Effector memory CD4-positive, alpha-beta T cell (primary cell): ENCODE measurements around the gene EIF4E1B.
A peak's percentile ranks its signal among the peaks of the same experiment; 100 is the strongest.

Source experiments
- DNase-seq, 3 donors: peaks; one replicate each; pipeline ENCODE4 v3.0.0-alpha.2; 2020
- H3K27ac ChIP-seq: 2 replicates; pipeline ENCODE4 v1.7.0; 2013; ENCODE audit warnings: mild to moderate bottlenecking, low read length, moderate library complexity; ENCODE audit not compliant: insufficient read depth, poor library complexity, severe bottlenecking
- H3K27me3 ChIP-seq: replicated peaks from 2 replicates; pipeline ENCODE4 v1.7.0; 2013; ENCODE audit warnings: mild to moderate bottlenecking, low read length; ENCODE audit not compliant: insufficient read depth, control insufficient read depth, poor library complexity, severe bottlenecking
- H3K36me3 ChIP-seq: 2 replicates; pipeline ENCODE4 v1.7.0; 2013; ENCODE audit warnings: mild to moderate bottlenecking, low read length, moderate library complexity; ENCODE audit not compliant: control insufficient read depth, insufficient read depth
- H3K4me1 ChIP-seq: 2 replicates; pipeline ENCODE4 v1.7.0; 2013; ENCODE audit warnings: low read length, mild to moderate bottlenecking; ENCODE audit not compliant: control insufficient read depth, insufficient read depth, poor library complexity, severe bottlenecking
- H3K4me3 ChIP-seq: 2 replicates; pipeline ENCODE4 v1.7.0; 2013; ENCODE audit warnings: low read length, low read depth, mild to moderate bottlenecking; ENCODE audit not compliant: insufficient read depth, poor library complexity, severe bottlenecking
- H3K9me3 ChIP-seq: 2 replicates; pipeline ENCODE4 v1.7.0; 2013; ENCODE audit warnings: mild to moderate bottlenecking, low read length, moderate library complexity; ENCODE audit not compliant: control insufficient read depth

Gene EIF4E1B

DNA sequence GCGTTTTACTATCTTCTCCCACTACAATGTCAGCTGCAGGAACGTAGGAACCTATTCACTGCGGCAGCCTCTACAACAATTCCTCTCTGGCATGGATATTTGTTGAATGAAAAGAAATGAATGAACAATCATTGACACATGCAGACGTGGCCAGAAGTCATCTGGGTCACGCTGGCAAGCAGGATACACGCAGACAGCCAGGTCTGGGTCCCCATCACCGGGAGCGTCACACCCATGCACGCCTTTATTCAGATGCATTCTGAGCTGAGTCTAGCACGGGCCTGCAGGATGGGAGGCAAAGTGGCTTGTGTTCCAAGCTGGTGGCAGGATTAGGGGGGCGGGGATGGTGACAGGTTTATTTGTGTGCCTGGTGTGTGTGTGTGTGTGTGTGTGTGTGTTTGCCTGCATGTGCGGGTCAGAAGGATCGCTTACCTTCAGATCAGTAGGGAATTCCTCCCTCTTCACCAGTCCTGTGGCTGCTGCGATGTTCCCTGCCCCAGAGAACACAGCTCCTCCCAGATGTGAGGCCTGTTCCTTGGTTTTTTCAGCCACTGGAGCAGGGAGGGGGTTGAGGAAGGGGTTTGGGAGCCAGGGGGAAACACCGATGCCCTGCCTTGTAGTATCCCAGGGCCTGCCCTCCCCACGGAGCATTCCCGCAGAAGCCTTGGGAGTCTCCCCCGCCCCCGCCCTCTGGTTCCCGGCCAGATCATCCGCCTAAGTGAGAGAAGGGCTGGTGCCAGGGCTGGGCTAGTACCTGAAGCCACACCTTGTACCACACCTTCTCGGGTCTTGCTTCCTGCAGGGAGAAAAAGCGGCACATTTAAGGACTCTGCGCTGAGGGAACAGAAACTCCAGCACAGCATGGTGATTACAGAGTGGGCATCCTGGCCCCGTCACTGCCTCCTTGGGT is 4.3 kb upstream of the EIF4E1B start:
- Histone ChIP-seq H3K27me3 (peaks cover 24% of the 10 kb centered on the region), H3K36me3 (no peaks in the 10 kb centered on the region)
- DNase-seq: no peak

DNA sequence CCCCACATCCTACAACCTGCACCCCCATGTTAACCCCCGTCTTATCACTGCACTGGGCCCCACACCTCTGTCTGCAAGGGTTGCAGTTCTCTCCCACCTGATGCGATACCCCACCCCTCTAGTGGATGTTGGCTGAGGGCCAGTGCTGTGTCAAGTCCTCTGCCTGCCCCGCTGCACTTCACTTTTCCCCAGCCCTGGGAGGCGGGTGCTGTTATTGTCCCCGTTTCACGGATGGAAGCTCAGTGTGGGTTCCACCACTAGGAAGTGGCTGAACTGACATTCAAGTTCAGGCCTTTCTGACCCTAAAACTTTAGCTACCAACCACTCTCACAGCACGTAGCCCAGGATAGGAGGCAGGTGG is 3.6 kb upstream of the EIF4E1B start:
- Histone ChIP-seq H3K27ac (no peak overlapping the region), H3K4me1 (peaks cover 10% of the 10 kb centered on the region), H3K36me3 (no peaks in the 10 kb centered on the region), H3K4me3 (no peak overlapping the region), H3K9me3 (no peaks in the 10 kb centered on the region), H3K27me3 (peaks cover 29% of the 10 kb centered on the region)
- no peak for DNase-seq

More for the DNA sequence above, 4.3 kb upstream of the EIF4E1B start:
- H3K4me1 ChIP-seq: peaks cover 10% of the 10 kb centered on the region
- H3K4me3 ChIP-seq: no peak overlapping the region
- no peaks in the 10 kb centered on the region for H3K9me3 ChIP-seq
- no peak overlapping the region for H3K27ac ChIP-seq

DNA sequence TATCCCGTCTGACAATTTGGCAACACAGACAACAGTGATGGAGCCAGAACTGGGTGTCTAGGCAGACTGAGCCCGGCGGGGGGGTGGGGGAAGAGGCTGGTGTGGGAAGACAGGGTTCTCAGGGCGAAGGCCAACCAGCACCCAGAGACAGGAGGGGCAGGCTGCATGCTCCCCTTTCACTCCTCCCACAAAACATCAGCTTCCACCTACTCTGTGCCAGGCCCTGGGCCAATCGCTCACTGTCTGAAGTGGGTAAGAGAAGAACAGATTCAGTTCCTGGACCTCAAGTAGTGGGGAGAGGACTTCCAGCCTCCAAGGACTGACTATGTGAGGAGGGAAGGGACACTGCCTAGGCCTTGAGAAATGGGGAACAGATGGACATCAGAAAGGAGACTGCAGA is 2.9 kb upstream of the EIF4E1B start:
- Histone ChIP-seq H3K9me3 (no peaks in the 10 kb centered on the region), H3K36me3 (no peaks in the 10 kb centered on the region), H3K27ac (no peak overlapping the region), H3K4me1 (peaks cover 10% of the 10 kb centered on the region), H3K4me3 (no peak overlapping the region), H3K27me3 (peaks cover 32% of the 10 kb centered on the region)
- no peak for DNase-seq

DNA sequence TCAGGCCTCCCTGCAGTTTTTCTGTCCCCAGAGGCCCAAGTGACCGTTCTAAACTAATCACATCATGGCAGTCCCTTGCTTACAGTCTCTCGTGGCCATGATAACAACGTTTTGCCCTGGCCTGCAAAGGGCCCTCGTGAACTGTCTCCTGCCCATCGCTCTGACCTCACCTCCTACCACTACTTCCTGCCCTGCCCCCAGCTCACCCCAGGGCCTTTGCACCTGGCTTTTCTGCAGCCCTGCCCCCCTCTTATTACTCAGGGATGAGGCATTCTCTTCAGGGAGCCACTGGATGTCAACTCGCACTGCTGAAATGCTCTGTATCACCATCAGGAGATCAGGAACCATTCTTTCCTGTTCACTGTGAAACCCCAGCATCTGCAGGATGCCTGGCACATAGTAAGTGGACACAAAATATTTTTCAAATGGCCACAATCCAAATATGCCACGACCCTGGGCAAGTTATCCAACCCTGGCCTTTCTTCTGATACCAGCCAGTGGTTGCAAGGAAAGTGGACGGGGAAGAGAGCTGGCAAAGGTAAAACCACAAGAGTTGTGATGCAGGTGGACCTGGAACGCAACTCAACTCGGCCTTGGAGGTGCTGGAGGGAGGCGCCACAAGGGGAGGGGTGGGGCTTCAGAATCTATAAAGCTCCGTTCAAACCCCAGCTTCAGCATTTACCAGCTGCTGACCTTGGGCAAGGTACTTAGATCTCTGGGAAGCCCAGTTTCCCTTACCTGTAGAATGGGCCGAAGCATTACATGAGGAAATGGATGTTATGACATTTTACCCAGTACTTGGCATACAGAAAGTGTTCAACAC is 1.9 kb upstream of the EIF4E1B start:
- DNase-seq: no peak
- Histone ChIP-seq H3K27ac (no peak overlapping the region), H3K36me3 (no peaks in the 10 kb centered on the region), H3K4me3 (no peak overlapping the region), H3K4me1 (peaks cover 10% of the 10 kb centered on the region), H3K27me3 (peaks cover 37% of the 10 kb centered on the region), H3K9me3 (no peaks in the 10 kb centered on the region)

DNA sequence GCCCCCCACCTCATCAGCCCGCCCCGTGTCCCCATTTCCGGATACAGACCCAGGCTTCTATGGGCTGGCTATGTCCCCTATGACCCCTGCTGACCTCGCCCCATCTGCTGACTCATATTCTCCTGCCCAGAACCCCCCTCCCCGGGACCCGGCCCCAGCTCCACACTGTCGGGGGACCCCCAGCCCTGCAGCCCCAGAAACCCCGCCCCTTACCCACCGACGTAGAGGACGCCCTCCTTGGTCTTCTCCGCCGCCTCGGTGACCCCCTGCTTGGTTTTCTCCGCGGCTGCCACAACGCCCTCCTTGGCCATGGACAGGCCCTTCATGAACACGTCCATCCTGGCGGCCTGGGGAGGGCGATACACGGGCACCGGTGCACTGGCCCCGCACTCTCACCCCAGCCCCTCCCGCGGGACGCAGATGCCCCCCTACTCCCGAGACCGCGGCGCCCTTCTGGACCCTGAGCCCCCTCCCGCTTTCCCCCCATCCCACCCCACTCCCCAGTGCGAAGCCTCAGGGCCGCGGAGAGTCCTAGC is 1.1 kb upstream of the EIF4E1B start:
- no peaks in the 10 kb centered on the region for H3K36me3 ChIP-seq
- H3K4me1 ChIP-seq: peaks cover 10% of the 10 kb centered on the region
- no peak for DNase-seq
- no peaks in the 10 kb centered on the region for H3K9me3 ChIP-seq
- peak overlapping the region; percentile 14 for H3K4me3 ChIP-seq
- no peak overlapping the region for H3K27ac ChIP-seq
- H3K27me3 ChIP-seq: peaks cover 40% of the 10 kb centered on the region

DNA sequence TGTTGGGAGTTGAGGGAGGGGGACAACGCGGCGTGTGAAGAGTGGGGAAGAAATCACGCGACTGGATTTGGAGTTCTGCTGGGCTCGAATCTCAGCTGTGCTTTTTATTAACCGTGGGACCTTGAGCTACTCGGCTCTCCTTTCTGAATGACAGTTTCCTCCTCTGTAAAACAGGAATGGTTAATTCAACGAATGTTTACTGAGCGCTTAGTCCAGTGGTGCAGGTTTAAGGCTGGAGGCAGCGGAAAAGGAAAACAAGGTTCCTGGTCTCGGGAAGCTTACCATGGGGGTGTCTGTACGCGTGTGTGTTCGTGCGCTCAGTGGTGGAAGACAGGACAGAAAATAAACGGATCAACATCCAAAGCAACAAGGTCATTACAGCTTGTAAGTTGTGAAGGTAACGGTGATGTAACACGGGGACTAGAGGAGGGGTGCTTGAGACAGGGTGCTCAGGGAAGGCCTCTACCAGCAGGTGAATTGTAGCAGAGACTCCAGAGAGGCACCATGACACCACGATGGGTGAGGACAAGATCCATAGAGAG is 277 bp downstream of the EIF4E1B start:
- H3K9me3 ChIP-seq: no peaks in the 10 kb centered on the region
- DNase-seq: no peak
- no peaks in the 10 kb centered on the region for H3K36me3 ChIP-seq
- peaks cover 10% of the 10 kb centered on the region for H3K4me1 ChIP-seq
- peak overlapping the region; percentile 14 for H3K4me3 ChIP-seq
- no peak overlapping the region for H3K27ac ChIP-seq
- H3K27me3 ChIP-seq: peaks cover 40% of the 10 kb centered on the region

DNA sequence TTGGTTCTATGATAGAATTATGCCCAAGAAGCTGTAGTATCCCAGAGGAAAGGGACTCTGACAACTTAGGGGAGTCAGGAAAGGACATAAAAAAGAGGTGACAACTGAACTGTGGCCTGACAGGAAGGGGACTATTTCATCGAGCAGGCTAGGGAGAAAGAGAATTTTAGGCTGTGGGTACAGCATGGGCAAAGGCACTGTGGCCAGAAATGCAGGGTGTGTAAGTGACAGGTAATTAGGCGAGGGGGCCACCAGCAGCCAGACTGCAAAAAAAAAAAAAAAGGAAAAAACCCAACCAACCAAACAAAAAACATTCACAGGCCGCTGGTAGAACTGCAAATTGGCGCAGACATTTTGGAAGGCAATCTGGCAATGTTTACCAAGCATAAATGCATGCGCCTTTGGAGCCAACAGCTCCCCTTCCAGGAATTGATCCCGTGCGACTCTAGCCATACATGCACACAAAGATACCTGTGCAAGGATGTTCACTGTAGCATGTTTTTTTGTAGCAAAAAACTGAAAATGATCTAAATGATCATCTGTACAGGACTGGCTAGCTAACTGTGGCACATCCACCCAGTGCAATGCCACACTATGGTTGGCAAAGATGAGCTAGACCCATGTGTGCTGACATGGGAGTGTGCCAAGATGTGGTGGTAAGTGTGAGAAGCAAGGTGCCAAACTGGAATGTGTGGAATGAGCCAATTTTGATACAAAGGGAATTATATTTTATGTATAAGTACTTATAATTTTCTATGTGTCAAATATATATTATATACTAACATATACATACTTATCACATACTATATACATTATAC is 1.1 kb downstream of the EIF4E1B start:
- no peaks in the 10 kb centered on the region for H3K36me3 ChIP-seq
- no peak overlapping the region for H3K27ac ChIP-seq
- no peak for DNase-seq
- peaks cover 10% of the 10 kb centered on the region for H3K4me1 ChIP-seq
- no peaks in the 10 kb centered on the region for H3K9me3 ChIP-seq
- H3K27me3 ChIP-seq: peaks cover 40% of the 10 kb centered on the region
- H3K4me3 ChIP-seq: no peak overlapping the region

DNA sequence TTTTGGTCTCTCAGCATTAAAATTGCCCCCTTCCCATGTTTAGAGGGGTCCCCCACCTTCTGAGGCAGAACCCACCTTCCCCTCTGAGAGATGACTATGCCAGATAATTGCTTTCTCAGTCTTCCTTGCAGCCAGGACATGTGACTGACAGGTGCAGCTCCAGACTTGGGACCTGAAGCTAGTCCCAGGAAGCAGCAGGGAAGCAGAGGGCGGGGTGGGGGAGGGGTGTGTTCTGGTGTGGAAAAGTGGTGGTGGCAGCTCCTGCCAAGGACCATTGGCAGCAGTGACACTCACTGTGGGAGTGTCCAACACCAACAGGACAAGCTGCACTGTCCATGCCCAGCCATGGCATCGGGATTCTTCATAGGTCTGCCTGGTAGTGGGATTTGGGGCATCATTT is 2.3 kb downstream of the EIF4E1B start:
- peaks cover 10% of the 10 kb centered on the region for H3K4me1 ChIP-seq
- H3K36me3 ChIP-seq: no peaks in the 10 kb centered on the region
- H3K9me3 ChIP-seq: no peaks in the 10 kb centered on the region
- H3K4me3 ChIP-seq: no peak overlapping the region
- peaks cover 40% of the 10 kb centered on the region for H3K27me3 ChIP-seq
- no peak overlapping the region for H3K27ac ChIP-seq
- DNase-seq: no peak

DNA sequence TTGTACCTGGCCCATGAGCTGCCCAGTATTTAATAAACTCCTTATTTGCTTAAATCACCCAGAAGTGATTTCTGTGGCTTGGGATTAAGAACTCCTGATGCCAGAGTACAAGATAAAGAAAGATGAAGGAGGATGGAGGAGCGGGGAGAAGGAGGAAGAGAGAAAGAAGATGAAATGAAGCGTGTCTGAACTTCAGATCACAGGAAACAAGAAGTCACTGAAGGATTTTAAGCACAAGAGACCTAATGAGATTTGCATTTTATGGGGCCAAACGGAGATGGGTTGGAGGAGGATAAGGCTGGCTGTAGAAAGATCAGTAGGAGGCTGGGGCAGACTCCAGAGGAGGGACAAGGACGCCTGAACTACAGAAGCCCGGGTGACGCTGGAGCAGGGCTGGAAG is 3.1 kb downstream of the EIF4E1B start:
- Histone ChIP-seq H3K9me3 (no peaks in the 10 kb centered on the region), H3K4me3 (no peak overlapping the region), H3K27me3 (peaks cover 35% of the 10 kb centered on the region), H3K27ac (no peak overlapping the region), H3K4me1 (peaks cover 10% of the 10 kb centered on the region), H3K36me3 (no peaks in the 10 kb centered on the region)
- no peak for DNase-seq
